H1 (cell line): ENCODE results near the gene AQP7. TPM values are rescaled to one million over a fixed set of nuclear protein-coding genes. Genes with fewer than 3 reads are reported as not detected.

Experiments
- CTCF ChIA-PET: fragments of 300-600 bp; sonication (Branson Sonifier 250); formaldehyde crosslinking; loops from one replicate; lab custom pipeline; 2021; ENCODE audit not compliant: partially characterized antibody; lab: Charles Lee
- POLR2A ChIA-PET: fragments of 300-600 bp; sonication (Branson Sonifier 250); formaldehyde crosslinking; loops from one replicate; lab custom pipeline; 2021; ENCODE audit warnings: inconsistent platforms; ENCODE audit not compliant: partially characterized antibody; lab: Charles Lee
- DNase-seq, 2 experiments: peaks; one replicate each; pipeline versions ENCODE4 v3.0.0 to v3.0.0-alpha.2; 2010 to 2022; ENCODE audit warnings: low spot score in 2 of 2, low read depth in 1 of 2, mixed read lengths in 1 of 2
- FAIRE-seq: peaks from 2 replicates; lab custom pipeline; 2011; peaks lifted over from hg19 to GRCh38; lab: Jason Lieb, UNC
- H2AFZ ChIP-seq: 2 replicates; pipeline ENCODE4 v1.8.1; 2012; ENCODE audit warnings: low read length, inconsistent platforms
- H2AK5ac ChIP-seq: 2 replicates; pipeline ENCODE4 v1.6.1; 2013; ENCODE audit warnings: low read depth, low read length
- H2BK120ac ChIP-seq: replicated peaks from 2 replicates; pipeline ENCODE3; 2013; ENCODE audit warnings: low read depth, low read length, inconsistent platforms
- H2BK12ac ChIP-seq: 2 replicates; pipeline ENCODE4 v1.6.1; 2013; ENCODE audit warnings: low read depth, low read length
- H2BK15ac ChIP-seq: 2 replicates; pipeline ENCODE4 v1.6.1; 2013; ENCODE audit warnings: low read length
- H2BK20ac ChIP-seq: 2 replicates; pipeline ENCODE4 v1.6.1; 2013; ENCODE audit warnings: low read length
- H2BK5ac ChIP-seq: 2 replicates; pipeline ENCODE4 v1.6.1; 2013; ENCODE audit warnings: low read depth, low read length
- H3K14ac ChIP-seq: 2 replicates; pipeline ENCODE4 v1.6.1; 2013; ENCODE audit warnings: inconsistent platforms; ENCODE audit not compliant: insufficient read length
- H3K18ac ChIP-seq: 2 replicates; pipeline ENCODE4 v1.6.1; 2013; ENCODE audit warnings: low read length; ENCODE audit errors: extremely low read depth
- H3K23ac ChIP-seq: 2 replicates; pipeline ENCODE4 v1.6.1; 2013; ENCODE audit warnings: inconsistent platforms; ENCODE audit not compliant: insufficient read length
- H3K23me2 ChIP-seq: 2 replicates; pipeline ENCODE4 v1.6.1; 2013; ENCODE audit warnings: low read depth, low read length
- H3K27ac ChIP-seq: 2 replicates; pipeline ENCODE4 v1.6.1; 2011; ENCODE audit warnings: low read depth, low read length, inconsistent platforms
- H3K27me3 ChIP-seq, 4 experiments: replicated peaks in 1 of 4; 1 replicate in 1 of 4; 2 replicates in 3 of 4; pipeline versions ENCODE4 v1.6.1 to v1.8.1; 2011 to 2013; ENCODE audit warnings: low read length in 3 of 4, mild to moderate bottlenecking in 3 of 4, inconsistent platforms in 2 of 4, mixed read lengths in 2 of 4, moderate library complexity in 1 of 4; ENCODE audit not compliant: control insufficient read depth in 3 of 4, insufficient read depth in 3 of 4; ENCODE audit errors: extremely low read depth in 1 of 4
- H3K36me3 ChIP-seq, 4 experiments: 2 replicates each; pipeline versions ENCODE4 v1.6.1 to v1.8.1; 2011 to 2013; ENCODE audit warnings: mild to moderate bottlenecking in 4 of 4, low read length in 3 of 4, moderate library complexity in 2 of 4, control low read depth in 1 of 4, inconsistent platforms in 1 of 4; ENCODE audit not compliant: insufficient read depth in 4 of 4, control insufficient read depth in 2 of 4
- H3K4ac ChIP-seq: replicated peaks from 2 replicates; pipeline ENCODE3; 2013; ENCODE audit warnings: low read length, low read depth, mixed read lengths, inconsistent platforms; ENCODE audit not compliant: insufficient read length
- H3K4me1 ChIP-seq, 4 experiments: replicated peaks in 1 of 4; 1 replicate in 1 of 4; 2 replicates in 3 of 4; pipeline versions ENCODE4 v1.6.1 to v1.8.1; 2011 to 2013; ENCODE audit warnings: low read length in 3 of 4, inconsistent platforms in 2 of 4, mixed read lengths in 1 of 4; ENCODE audit not compliant: insufficient read depth in 4 of 4, control insufficient read depth in 3 of 4
- H3K4me2 ChIP-seq, 2 experiments: 2 replicates each; pipeline versions ENCODE4 v1.6.1 to v1.8.1; 2011 to 2013; ENCODE audit warnings: low read depth in 2 of 2, low read length in 2 of 2, control low read depth in 1 of 2, inconsistent platforms in 1 of 2, mild to moderate bottlenecking in 1 of 2; ENCODE audit not compliant: insufficient read depth in 1 of 2
- H3K4me3 ChIP-seq, 4 experiments: fragments of 200-600, 300-600 bp in 1 of 4; sonication (generic), shearing (Covaris generic), sonication (Bioruptor Twin) in 1 of 4; 2 replicates each; pipeline versions ENCODE4 v1.5.1 to v1.8.1; 2011 to 2016; ENCODE audit warnings: low read length in 4 of 4, low read depth in 3 of 4, control low read depth in 2 of 4, inconsistent platforms in 2 of 4, mild to moderate bottlenecking in 2 of 4, mixed read lengths in 1 of 4, moderate library complexity in 1 of 4; ENCODE audit not compliant: insufficient read depth in 2 of 4; ENCODE audit errors: extremely low read depth in 1 of 4
- H3K56ac ChIP-seq: replicated peaks from 2 replicates; pipeline ENCODE3; 2013; ENCODE audit warnings: low read depth, mild to moderate bottlenecking, mixed read lengths, low read length, inconsistent platforms; ENCODE audit not compliant: insufficient read length
- H3K79me1 ChIP-seq: 2 replicates; pipeline ENCODE4 v1.6.1; 2013; ENCODE audit warnings: low read depth, low read length, control low read depth
- H3K79me2 ChIP-seq, 2 experiments: 2 replicates each; pipeline versions ENCODE4 v1.6.1 to v1.8.1; 2012 to 2013; ENCODE audit warnings: low read length in 2 of 2, mild to moderate bottlenecking in 2 of 2, inconsistent platforms in 1 of 2; ENCODE audit not compliant: insufficient read depth in 2 of 2, control insufficient read depth in 1 of 2
- H3K9ac ChIP-seq, 4 experiments: replicated peaks in 1 of 4; 1 replicate in 1 of 4; 2 replicates in 3 of 4; pipeline versions ENCODE4 v1.6.1 to v1.8.1; 2011 to 2013; ENCODE audit warnings: low read depth in 3 of 4, low read length in 3 of 4, control low read depth in 2 of 4, mild to moderate bottlenecking in 2 of 4, moderate library complexity in 2 of 4, inconsistent platforms in 1 of 4; ENCODE audit errors: extremely low read depth in 1 of 4
- H3K9me3 ChIP-seq, 2 experiments: 2 replicates each; pipeline versions ENCODE4 v1.6.1 to v1.8.1; 2012 to 2013; ENCODE audit warnings: mild to moderate bottlenecking in 2 of 2, moderate library complexity in 2 of 2, control low read depth in 1 of 2, inconsistent platforms in 1 of 2, low read depth in 1 of 2, low read length in 1 of 2, mixed read lengths in 1 of 2; ENCODE audit not compliant: insufficient read depth in 2 of 2
- H4K20me1 ChIP-seq, 2 experiments: replicated peaks in 1 of 2; 2 replicates each; pipeline versions ENCODE3 to v1.8.1; 2011 to 2013; ENCODE audit warnings: inconsistent platforms in 2 of 2, low read length in 2 of 2, mild to moderate bottlenecking in 1 of 2; ENCODE audit not compliant: insufficient read depth in 2 of 2, control insufficient read depth in 1 of 2
- H4K5ac ChIP-seq: 2 replicates; pipeline ENCODE4 v1.6.1; 2013; ENCODE audit warnings: low read length, low read depth, mixed read lengths, inconsistent platforms; ENCODE audit not compliant: insufficient read length
- H4K8ac ChIP-seq: 2 replicates; pipeline ENCODE4 v1.8.0; 2013; ENCODE audit warnings: mild to moderate bottlenecking, moderate library complexity, low read length, inconsistent platforms; ENCODE audit not compliant: insufficient read depth; ENCODE audit errors: extremely low read depth
- H4K91ac ChIP-seq: replicated peaks from 2 replicates; pipeline ENCODE3; 2013; ENCODE audit warnings: low read length, mixed read lengths, inconsistent platforms; ENCODE audit not compliant: insufficient read length
- BCL11A ChIP-seq, 2 experiments: IDR thresholded peaks; one replicate each; pipeline ENCODE4 v1.6.1; 2011; ENCODE audit warnings: low read depth in 2 of 2, low read length in 2 of 2, mild to moderate bottlenecking in 2 of 2
- CREB1 ChIP-seq: IDR thresholded peaks from 2 replicates; pipeline ENCODE4 v1.6.1; 2012; ENCODE audit warnings: inconsistent platforms
- MAFK ChIP-seq: IDR thresholded peaks from 2 replicates; pipeline ENCODE4 v1.6.1; 2012; ENCODE audit warnings: low read depth, mild to moderate bottlenecking, improper control_type of control experiment, low read length
- POLR2AphosphoS5 ChIP-seq: IDR thresholded peaks from 2 replicates; pipeline ENCODE4 v1.6.1; 2011; ENCODE audit warnings: low read depth, low read length
- RAD21 ChIP-seq, 2 experiments: IDR thresholded peaks in 1 of 2; conservative IDR thresholded peaks in 1 of 2; 2 replicates each; pipeline ENCODE4 v1.6.1; 2011; ENCODE audit warnings: low read depth in 2 of 2, low read length in 2 of 2, improper control_type of control experiment in 1 of 2, inconsistent platforms in 1 of 2, mild to moderate bottlenecking in 1 of 2, moderate library complexity in 1 of 2
- RNF2 ChIP-seq: fragments of 200-900, 300-1000 bp; sonication (generic); IDR thresholded peaks from 2 replicates; pipeline ENCODE4 v1.7.1; 2016; ENCODE audit warnings: borderline replicate concordance, low read depth, mild to moderate bottlenecking, antibody characterized with exemption, low read length; ENCODE audit not compliant: poor library complexity, severe bottlenecking; ENCODE audit errors: missing control alignments
- SP4 ChIP-seq: IDR thresholded peaks from 2 replicates; pipeline ENCODE4 v1.6.1; 2012; ENCODE audit warnings: low read length, inconsistent platforms
- TEAD4 ChIP-seq: IDR thresholded peaks from 2 replicates; pipeline ENCODE4 v1.6.1; 2012; ENCODE audit warnings: low read depth, low read length, inconsistent platforms, mixed read lengths
- WGBS, 2 experiments: shearing (Covaris generic) in 1 of 2; methylation state at CpG; one replicate each; pipeline versions ENCODE4 v1.1.6 to v1.1.7; 2013 to 2015; ENCODE audit warnings: low lambda C conversion rate in 2 of 2, mixed read lengths in 2 of 2, inconsistent platforms in 1 of 2, low coverage in 1 of 2, missing lambda C conversion rate in 1 of 2; ENCODE audit not compliant: insufficient replicate concordance in 2 of 2, insufficient coverage in 1 of 2, insufficient read length in 1 of 2; ENCODE audit errors: extremely low coverage in 1 of 2, missing lambda C conversion rate in 1 of 2; 5-methylcytosine and 5-hydroxymethylcytosine counted together
- polyA plus RNA-seq, 7 experiments: library from polyadenylated mRNA; depleted of rRNA in 3 of 7; stranded (reverse) in 5 of 7; unstranded in 2 of 7; fragments of >200 nt in 5 of 7; fragments of 200-250 nt in 2 of 7; gene quantifications; 1 replicate in 5 of 7; 2 replicates in 1 of 7; 4 replicates in 1 of 7; pipeline versions ENCODE4 v1.2.1 to v1.2.3, GENCODE V29; 2011 to 2013; ENCODE audit warnings: missing spikeins in 2 of 7, mixed read lengths in 2 of 7
- total RNA-seq: library from RNA; stranded (reverse); fragmentation: NEBNext Ultra II Directional; extraction: Animal tissue kit (Norgen Biotek cat#: 25700); gene quantifications from 2 replicates; pipeline ENCODE4 v1.2.1, GENCODE V29; 2021
- TF ChIP-seq, protein P1 (sequence below): IDR thresholded peaks from 2 replicates; pipeline ENCODE4 v1.6.1; 2012; ENCODE audit warnings: inconsistent platforms
- TF ChIP-seq, protein P2 (sequence below), 3 experiments: IDR thresholded peaks; 1 replicate in 2 of 3; 2 replicates in 1 of 3; pipeline versions ENCODE4 v1.5.1 to v1.6.1; 2011; ENCODE audit warnings: low read length in 3 of 3, mild to moderate bottlenecking in 3 of 3, inconsistent platforms in 2 of 3, low read depth in 1 of 3, moderate library complexity in 1 of 3; ENCODE audit not compliant: insufficient read depth in 1 of 3; ENCODE audit errors: control extremely low read depth in 1 of 3

The AQP7 gene
- total and polyA plus RNA-seq, 2 of the 8 experiments (the other 6 are each of a cell fraction or from before 2014, with no cell fraction given), result not detected

GRCh38 chr9:33348998-33349397, 53.4 kb downstream of the AQP7 start:
- no peak overlapping the region for H3K56ac ChIP-seq
- H3K79me1 ChIP-seq, result no peaks in the 10 kb centered on the region
- no peak overlapping the region for H3K27ac ChIP-seq
- H4K5ac ChIP-seq, result no peak overlapping the region
- no peak overlapping the region for H2AFZ ChIP-seq
- H2BK5ac ChIP-seq, result no peak overlapping the region
- H2BK12ac ChIP-seq, result no peak overlapping the region
- H2BK20ac ChIP-seq, result no peak overlapping the region
- no peaks in the 10 kb centered on the region for H3K79me2 ChIP-seq
- no peak overlapping the region for H3K23ac ChIP-seq
- H4K20me1 ChIP-seq, result peaks cover under 1 to 2% of the 10 kb centered on the region in 2 experiments
- H3K9ac ChIP-seq, result peak overlapping the region in 1 of 4 experiments; percentile 11; a peak in 1 of 7 replicates
- no peak overlapping the region for H3K14ac ChIP-seq
- H3K4ac ChIP-seq, result no peak overlapping the region
- no peak overlapping the region for H3K4me3 ChIP-seq
- H3K9me3 ChIP-seq, result no peaks in the 10 kb centered on the region
- 87% methylated on average over 4 of the region's 4 CpGs; no CpG with 5 or more reads in 1 of the 2 experiments for WGBS, 2 experiments
- ChIA-PET CTCF (no interaction called here), POLR2A (interaction anchor here (0.6 to 0.9 kb wide), 2 partner anchors 22 to 1932 kb away, joined by 3 read pairs; no protein-coding TSS in a partner anchor)
- no peak overlapping the region for H2BK120ac ChIP-seq
- no peak overlapping the region for H2BK15ac ChIP-seq
- peaks cover 10 to 36% (median 25%) of the 10 kb centered on the region in 4 experiments for H3K36me3 ChIP-seq
- no peak overlapping the region for H3K4me2 ChIP-seq
- no peak for TF ChIP-seq SP4
- no peak for TF ChIP-seq TEAD4
- no peak for TF ChIP-seq POLR2AphosphoS5
- no peak for TF ChIP-seq CREB1
- no peak for TF ChIP-seq MAFK
- TF ChIP-seq RAD21 (IDR thresholded peaks at IDR 0.05 in 1 of 2, conservative IDR thresholded peaks at IDR 0.05 in 1 of 2; ENCODE audit: low read depth in 2 of 2, low read length in 2 of 2), result no peak
- TF ChIP-seq RNF2, result no peak
- TF ChIP-seq, protein P1, sequence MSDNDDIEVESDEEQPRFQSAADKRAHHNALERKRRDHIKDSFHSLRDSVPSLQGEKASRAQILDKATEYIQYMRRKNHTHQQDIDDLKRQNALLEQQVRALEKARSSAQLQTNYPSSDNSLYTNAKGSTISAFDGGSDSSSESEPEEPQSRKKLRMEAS, result no peak
- TF ChIP-seq, protein P2, sequence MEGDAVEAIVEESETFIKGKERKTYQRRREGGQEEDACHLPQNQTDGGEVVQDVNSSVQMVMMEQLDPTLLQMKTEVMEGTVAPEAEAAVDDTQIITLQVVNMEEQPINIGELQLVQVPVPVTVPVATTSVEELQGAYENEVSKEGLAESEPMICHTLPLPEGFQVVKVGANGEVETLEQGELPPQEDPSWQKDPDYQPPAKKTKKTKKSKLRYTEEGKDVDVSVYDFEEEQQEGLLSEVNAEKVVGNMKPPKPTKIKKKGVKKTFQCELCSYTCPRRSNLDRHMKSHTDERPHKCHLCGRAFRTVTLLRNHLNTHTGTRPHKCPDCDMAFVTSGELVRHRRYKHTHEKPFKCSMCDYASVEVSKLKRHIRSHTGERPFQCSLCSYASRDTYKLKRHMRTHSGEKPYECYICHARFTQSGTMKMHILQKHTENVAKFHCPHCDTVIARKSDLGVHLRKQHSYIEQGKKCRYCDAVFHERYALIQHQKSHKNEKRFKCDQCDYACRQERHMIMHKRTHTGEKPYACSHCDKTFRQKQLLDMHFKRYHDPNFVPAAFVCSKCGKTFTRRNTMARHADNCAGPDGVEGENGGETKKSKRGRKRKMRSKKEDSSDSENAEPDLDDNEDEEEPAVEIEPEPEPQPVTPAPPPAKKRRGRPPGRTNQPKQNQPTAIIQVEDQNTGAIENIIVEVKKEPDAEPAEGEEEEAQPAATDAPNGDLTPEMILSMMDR (IDR thresholded peaks at IDR 0.05; ENCODE audit: control extremely low read depth in 1 of 3, insufficient read depth in 1 of 3, low read depth in 1 of 3, low read length in 3 of 3), result no peak
- TF ChIP-seq BCL11A (IDR thresholded peaks at IDR 0.05; ENCODE audit: low read depth in 2 of 2, low read length in 2 of 2), result no peak
- no peak overlapping the region for H2AK5ac ChIP-seq
- no peaks in the 10 kb centered on the region for H3K27me3 ChIP-seq
- H4K8ac ChIP-seq, result no peak overlapping the region
- H4K91ac ChIP-seq, result no peak overlapping the region
- H3K23me2 ChIP-seq, result no peaks in the 10 kb centered on the region
- DNase-seq, result peak in 1 of 2 experiments; percentile 10
- H3K4me1 ChIP-seq, result no peaks in the 10 kb centered on the region
- no peak overlapping the region for H3K18ac ChIP-seq
- FAIRE-seq, result no peak
